Activated CD4-positive, alpha-beta T cell treated with anti-CD3 and anti-CD28 coated beads, Interleukin-2, amount 50 U/mL, for 24 hours (primary cell): ENCODE results near the gene CALML3.

Source experiments
- DNase-seq, 2 donors: peaks; one replicate each; pipeline ENCODE4 v3.0.0-alpha.2; 2020; ENCODE audit warnings: low read depth in 1 of 2, low spot score in 1 of 2

Gene CALML3

DNA sequence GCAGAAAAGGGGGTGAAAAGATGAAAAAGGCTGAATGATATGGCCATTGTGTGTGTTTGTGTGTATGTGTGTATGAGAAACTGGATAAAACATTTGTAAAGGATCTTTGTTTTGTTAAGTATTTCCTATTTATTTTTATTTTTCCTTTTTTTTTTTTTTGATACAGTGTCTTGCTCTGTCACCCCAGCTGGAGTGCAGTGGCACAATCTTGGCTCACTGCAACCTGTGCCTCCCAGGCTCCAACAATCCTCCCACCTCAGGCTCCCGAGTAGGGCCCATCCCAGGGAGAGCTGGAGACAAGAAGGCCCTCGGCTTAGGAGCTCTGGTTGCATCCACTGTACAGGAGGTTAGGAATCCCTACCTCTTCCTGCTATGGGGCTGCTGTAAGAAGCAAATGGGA lies 18.5 kb upstream of the CALML3 start:
- DNase-seq, result no peak

- DNase-seq, result no peak
Measured at GRCh38 chr10:5506751-5507648, 17.8 kb upstream of the CALML3 start.

- no peak for DNase-seq
Measured at GRCh38 chr10:5507649-5508131, 17.1 kb upstream of the CALML3 start.

GRCh38 chr10:5508161-5508604 lies 16.6 kb upstream of the CALML3 start:
- no peak for DNase-seq

- DNase-seq, result no peak
Measured at GRCh38 chr10:5508786-5509185, 16.0 kb upstream of the CALML3 start.

GRCh38 chr10:5509236-5509635 lies 15.5 kb upstream of the CALML3 start:
- DNase-seq, result no peak

DNA sequence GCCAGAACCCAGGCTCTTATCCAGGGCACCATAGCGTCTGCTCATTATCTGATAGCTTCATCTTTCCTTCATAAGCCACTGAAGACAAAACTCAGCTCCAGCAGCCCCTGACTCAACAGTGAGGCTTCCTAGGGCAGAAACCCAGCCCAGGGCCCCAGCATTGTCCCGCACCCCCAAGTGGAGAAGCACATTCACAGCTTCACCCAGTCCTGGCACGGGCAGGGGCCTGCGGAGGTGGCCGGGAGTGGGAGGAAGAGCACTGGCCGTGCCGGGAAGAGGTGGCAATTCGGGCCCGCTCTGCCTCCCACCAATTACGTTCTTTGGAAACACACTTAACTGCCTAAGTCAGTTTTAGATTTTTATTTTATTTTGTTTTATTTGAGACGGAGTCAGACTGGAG lies 15.1 kb upstream of the CALML3 start:
- no peak for DNase-seq

GRCh38 chr10:5510281-5511072 lies 14.3 kb upstream of the CALML3 start:
- no peak for DNase-seq

GRCh38 chr10:5511231-5511884 lies 13.4 kb upstream of the CALML3 start:
- DNase-seq, result no peak

DNA sequence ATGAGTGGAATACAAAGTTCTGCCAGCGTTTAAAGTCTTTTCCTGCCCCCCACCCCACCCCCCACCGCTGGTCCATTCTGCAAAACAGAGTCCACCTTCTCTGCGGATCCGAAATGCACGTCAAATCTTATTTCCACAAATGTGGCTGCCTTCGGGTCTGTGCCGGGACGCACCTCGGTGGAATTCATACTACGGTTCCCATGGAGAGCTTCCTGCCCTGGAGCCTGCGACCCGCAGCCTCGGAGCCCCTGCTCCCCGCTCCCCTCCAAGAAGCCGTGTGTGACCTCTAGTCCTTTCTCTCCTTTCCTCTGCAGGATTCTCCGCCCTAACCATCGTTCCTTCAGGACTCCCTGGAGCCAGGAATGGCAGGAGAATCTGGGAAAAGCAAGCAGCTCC lies 12.9 kb upstream of the CALML3 start:
- no peak for DNase-seq

DNA sequence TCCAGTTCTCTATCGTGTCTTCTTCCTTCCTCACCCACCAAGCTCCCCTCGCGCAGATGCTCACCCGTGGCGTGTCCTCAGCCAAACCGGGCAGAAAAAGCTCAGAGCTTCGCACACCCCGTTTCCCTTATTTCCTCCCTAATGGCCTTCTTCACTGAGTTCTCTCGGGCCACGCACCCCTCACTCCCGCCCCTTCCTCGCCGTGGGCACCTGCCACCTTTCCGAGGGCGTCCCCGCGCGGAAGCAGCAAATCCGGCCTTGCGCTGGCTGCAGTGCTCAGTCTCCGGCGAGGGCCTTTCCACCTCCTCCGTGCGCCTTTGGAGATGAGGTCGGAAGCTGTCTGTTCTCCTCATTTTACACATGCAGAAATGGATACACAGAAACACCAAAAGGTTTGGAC lies 12.4 kb upstream of the CALML3 start:
- DNase-seq, result no peak

GRCh38 chr10:5512881-5513612 lies 11.7 kb upstream of the CALML3 start:
- DNase-seq, result no peak

GRCh38 chr10:5514226-5514850 lies 10.4 kb upstream of the CALML3 start:
- no peak for DNase-seq

GRCh38 chr10:5515948-5516761 lies 8.6 kb upstream of the CALML3 start:
- DNase-seq, result no peak

- DNase-seq, result no peak
Measured at GRCh38 chr10:5517546-5517945, 7.2 kb upstream of the CALML3 start.

DNA sequence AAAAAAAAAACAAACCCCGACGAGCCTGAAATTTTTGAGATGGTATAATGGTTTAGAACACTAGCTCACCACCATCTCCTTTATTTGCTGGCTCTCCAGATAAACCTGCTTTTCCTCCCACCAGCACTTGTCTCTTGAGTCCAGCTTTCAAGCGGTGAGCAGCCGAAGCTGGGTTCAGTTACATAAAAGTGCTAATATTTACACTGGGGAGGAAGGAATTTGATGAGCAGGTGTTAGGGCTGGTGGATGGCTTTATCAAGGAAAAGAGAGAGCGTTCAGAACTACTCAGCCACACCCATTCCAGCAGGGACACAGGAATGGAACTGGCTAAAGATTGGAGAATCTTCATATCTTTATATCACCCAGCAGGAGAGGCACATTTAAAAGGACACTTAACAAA lies 6.6 kb upstream of the CALML3 start:
- no peak for DNase-seq

DNA sequence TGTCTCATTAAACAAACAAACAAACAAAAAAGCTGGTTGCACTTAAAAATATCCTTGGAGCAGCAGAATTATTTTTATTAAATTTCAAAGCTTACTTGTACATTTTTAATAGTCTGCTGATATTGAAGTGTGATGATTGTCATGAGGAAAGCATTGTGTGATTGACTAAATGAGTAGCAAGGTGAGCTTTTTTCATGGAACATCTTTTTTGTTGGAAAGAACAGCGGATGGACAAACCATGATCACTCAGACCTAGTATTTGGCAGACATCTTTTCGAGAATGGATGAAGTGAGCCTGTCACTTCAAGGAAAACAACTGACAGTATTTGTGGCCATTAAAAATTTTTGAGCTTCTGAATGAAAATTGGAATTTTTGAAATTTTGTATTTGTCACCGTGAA lies 5.7 kb upstream of the CALML3 start:
- no peak for DNase-seq

DNA sequence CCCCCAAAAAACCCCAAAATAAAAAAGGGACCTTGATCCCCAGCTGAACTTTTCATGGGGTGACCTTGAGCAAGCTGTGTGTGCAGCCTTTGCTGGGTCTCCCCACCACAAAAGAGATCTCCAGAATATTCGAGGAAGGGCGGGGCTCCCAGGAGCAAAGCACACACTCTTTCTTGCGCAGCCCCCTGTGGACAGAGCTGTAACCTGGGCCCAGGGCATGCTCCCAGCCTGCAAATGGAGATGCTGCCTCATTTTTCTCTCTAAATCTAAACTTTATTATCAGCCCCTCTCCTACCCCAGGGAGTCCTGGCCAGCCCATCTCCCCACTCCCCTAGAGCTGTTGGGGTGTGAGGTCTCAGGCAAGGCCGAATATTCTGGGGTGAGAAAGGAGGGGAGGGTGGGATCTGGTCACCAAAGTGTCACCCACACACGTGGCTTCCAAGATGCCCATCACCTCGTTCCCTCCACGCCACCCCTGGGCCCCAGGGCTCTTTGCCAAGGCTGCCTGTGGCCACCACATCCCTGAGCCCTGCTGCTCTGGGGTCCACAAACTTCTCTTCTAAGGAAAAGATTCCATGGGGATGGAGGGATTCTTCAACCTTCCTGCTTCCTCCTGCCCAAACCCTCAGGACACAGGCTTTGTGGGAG lies 1.7 kb upstream of the CALML3 start:
- no peak for DNase-seq
